ENCODE measurements around the gene HSFX1. TPM values are rescaled to one million over a fixed set of nuclear protein-coding genes. Genes with fewer than 3 reads are reported as not detected.

HSFX1 gene
- total RNA-seq, 1 donor from 2014 or later = 0.25 TPM

DNA sequence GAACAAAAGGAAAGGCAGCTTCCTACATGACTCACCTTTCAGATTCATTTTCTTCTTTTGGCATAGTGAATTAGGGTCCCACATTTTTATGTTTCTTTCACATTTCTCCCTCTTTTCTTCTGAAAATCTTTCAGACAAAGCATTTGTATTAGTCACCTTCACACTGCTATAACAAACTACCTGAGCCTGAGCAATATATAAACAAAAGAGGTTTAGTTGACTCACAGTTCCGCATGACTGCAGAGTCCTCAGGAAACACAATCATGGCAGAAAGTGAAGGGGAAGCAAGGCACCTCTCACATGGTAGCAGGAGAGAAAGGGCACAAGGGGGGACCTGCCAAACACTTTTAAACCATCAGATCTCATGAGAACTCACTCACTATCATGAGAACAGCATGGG is 44.8 kb downstream of the HSFX1 start:
- no peak overlapping the region for H3K4me3 ChIP-seq (ENCODE audit: low read depth, low read length)
- H3K36me3 ChIP-seq (ENCODE audit: control insufficient read depth, insufficient read depth, low read length) = no peaks in the 10 kb centered on the region
- no peak for DNase-seq (ENCODE audit: low read depth)
- TF ChIP-seq, protein P1, sequence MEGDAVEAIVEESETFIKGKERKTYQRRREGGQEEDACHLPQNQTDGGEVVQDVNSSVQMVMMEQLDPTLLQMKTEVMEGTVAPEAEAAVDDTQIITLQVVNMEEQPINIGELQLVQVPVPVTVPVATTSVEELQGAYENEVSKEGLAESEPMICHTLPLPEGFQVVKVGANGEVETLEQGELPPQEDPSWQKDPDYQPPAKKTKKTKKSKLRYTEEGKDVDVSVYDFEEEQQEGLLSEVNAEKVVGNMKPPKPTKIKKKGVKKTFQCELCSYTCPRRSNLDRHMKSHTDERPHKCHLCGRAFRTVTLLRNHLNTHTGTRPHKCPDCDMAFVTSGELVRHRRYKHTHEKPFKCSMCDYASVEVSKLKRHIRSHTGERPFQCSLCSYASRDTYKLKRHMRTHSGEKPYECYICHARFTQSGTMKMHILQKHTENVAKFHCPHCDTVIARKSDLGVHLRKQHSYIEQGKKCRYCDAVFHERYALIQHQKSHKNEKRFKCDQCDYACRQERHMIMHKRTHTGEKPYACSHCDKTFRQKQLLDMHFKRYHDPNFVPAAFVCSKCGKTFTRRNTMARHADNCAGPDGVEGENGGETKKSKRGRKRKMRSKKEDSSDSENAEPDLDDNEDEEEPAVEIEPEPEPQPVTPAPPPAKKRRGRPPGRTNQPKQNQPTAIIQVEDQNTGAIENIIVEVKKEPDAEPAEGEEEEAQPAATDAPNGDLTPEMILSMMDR (IDR thresholded peaks at IDR 0.05; ENCODE audit: insufficient read depth, low read length, poor library complexity, severe bottlenecking) = no peak
- H3K27me3 ChIP-seq (ENCODE audit: control insufficient read depth, insufficient read depth, low read length) = no peaks in the 10 kb centered on the region

DNA sequence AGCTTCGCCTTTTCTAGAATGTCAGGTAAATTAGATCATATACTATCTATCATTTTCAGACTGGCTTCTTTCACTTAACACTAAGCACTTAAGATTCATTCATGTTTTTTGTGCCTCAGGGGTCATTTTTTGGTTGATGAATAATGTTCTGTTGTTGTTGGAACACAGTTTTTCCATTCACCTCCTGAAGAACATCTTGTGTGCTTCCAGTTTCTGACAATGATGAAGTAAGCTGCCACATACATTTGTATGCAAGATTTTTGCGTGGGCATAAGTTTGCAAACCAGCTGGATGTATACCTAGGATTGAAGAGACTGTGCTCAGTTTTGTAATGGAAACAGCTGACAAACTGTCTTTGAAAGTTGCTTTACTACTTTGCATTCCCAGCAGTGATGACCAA is 45.5 kb downstream of the HSFX1 start:
- H3K4me3 ChIP-seq (ENCODE audit: low read depth, low read length) = no peak overlapping the region
- no peak for DNase-seq (ENCODE audit: low read depth)
- no peaks in the 10 kb centered on the region for H3K27me3 ChIP-seq (ENCODE audit: control insufficient read depth, insufficient read depth, low read length)
- TF ChIP-seq, protein P1 (IDR thresholded peaks at IDR 0.05; ENCODE audit: insufficient read depth, low read length, poor library complexity, severe bottlenecking) = no peak
- no peaks in the 10 kb centered on the region for H3K36me3 ChIP-seq (ENCODE audit: control insufficient read depth, insufficient read depth, low read length)

DNA sequence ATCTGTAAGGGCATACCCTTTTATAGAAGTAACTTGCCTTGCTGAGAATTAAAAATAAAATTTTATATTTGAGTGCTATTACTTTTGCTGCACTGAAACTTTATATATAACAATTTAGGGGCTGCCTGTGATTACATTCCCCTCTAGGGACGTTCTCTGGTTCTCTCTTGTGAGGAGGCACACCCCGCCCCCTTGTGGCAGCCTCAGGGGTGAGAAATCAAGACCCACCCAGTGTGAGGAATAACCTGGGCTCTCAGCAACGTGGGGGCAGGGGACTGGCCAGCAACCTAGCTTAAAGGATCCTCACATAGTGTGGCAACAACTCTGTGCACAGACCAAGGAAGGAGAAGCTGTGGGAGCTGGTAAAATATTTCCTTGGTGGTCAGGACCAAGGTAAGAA is 51.6 kb downstream of the HSFX1 start:
- Histone ChIP-seq H3K27me3 (ENCODE audit: control insufficient read depth, insufficient read depth, low read length) (no peaks in the 10 kb centered on the region), H3K36me3 (ENCODE audit: control insufficient read depth, insufficient read depth, low read length) (no peaks in the 10 kb centered on the region), H3K4me3 (ENCODE audit: low read depth, low read length) (no peak overlapping the region)
- TF ChIP-seq, protein P1 (IDR thresholded peaks at IDR 0.05; ENCODE audit: insufficient read depth, low read length, poor library complexity, severe bottlenecking) = peak; percentile 42
- no peak for DNase-seq (ENCODE audit: low read depth)

Other genes with a start within 250 kb of the HSFX1 start
- gene EOLA1, start 233.1 kb upstream of the HSFX1 start, total RNA-seq = 7.9 and 11.2 TPM in 2 replicates
- not detected in 2 replicates for gene HSFX3, start 224.1 kb upstream of the HSFX1 start, total RNA-seq
- gene MAGEA9B, start 186.6 kb upstream of the HSFX1 start, total RNA-seq = 0.17 TPM in 1 of 2 replicates, not detected in the other
- 0.17 TPM in 1 of 2 replicates, not detected in the other for gene HSFX2, start 178.8 kb upstream of the HSFX1 start, total RNA-seq
- 15.0 and 15.3 TPM in 2 replicates for gene TMEM185A, start 142.3 kb upstream of the HSFX1 start, total RNA-seq
- not detected in 2 replicates for gene MAGEA11, start 62.0 kb upstream of the HSFX1 start, total RNA-seq
- gene MAGEA9, start 7.9 kb downstream of the HSFX1 start, total RNA-seq = not detected in 2 replicates
- not detected in 2 replicates for gene MAGEA8, start 107.1 kb downstream of the HSFX1 start, total RNA-seq
- not detected in 2 replicates for gene HSFX4, start 155.5 kb downstream of the HSFX1 start, total RNA-seq
- gene EOLA2, start 164.4 kb downstream of the HSFX1 start, total RNA-seq = 27.2 and 30.0 TPM in 2 replicates

All from kidney epithelial cell (primary cell).